Endothelial cell of umbilical vein (primary cell): ENCODE data around the gene LCE2C. TPM values are rescaled to one million over a fixed set of nuclear protein-coding genes. Genes with fewer than 3 reads are reported as not detected.
"Not testable (repeated sequence)": the region's sequence is repeated elsewhere in the genome, so short reads cannot be mapped to it uniquely, and the experiment has no call there.

Source experiments
- BruUV-seq: library from RNA; stranded (reverse); fragments of 400-500 nt; replicated peaks from 2 replicates; lab custom pipeline; 2021; lab: Mats Ljungman, UMichigan
- CTCF ChIA-PET: fragments of 300-600, 350-600 bp; sonication (Branson Sonifier 250); formaldehyde crosslinking; loops from one replicate; lab custom pipeline; 2021; ENCODE audit warnings: antibody characterized with exemption, inconsistent platforms; lab: Charles Lee
- POLR2A ChIA-PET: fragments of 300-600, 350-600 bp; sonication (Branson Sonifier 250); formaldehyde crosslinking; loops from one replicate; lab custom pipeline; 2021; ENCODE audit warnings: antibody characterized with exemption, inconsistent platforms; lab: Charles Lee
- DNase-seq: peaks from one replicate; pipeline ENCODE4 v3.0.0-alpha.2; 2011; ENCODE audit warnings: low read depth, low spot score
- FAIRE-seq: peaks from 2 replicates; lab custom pipeline; 2011; peaks lifted over from hg19 to GRCh38; lab: Jason Lieb, UNC
- H2AFZ ChIP-seq: 2 replicates; pipeline ENCODE4 v1.6.0; 2012; ENCODE audit warnings: low read depth, low read length, control low read depth, inconsistent platforms
- H3K27ac ChIP-seq: 2 replicates; pipeline ENCODE4 v1.5.1; 2011; ENCODE audit warnings: low read depth, mild to moderate bottlenecking, control low read depth, low read length, moderate library complexity; ENCODE audit not compliant: insufficient read depth
- H3K27me3 ChIP-seq, 2 experiments: 2 replicates each; pipeline versions ENCODE4 v1.6.0 to v1.6.1; 2011; ENCODE audit warnings: low read length in 2 of 2, mixed read lengths in 1 of 2; ENCODE audit not compliant: control insufficient read depth in 2 of 2, insufficient read depth in 2 of 2
- H3K36me3 ChIP-seq, 2 experiments: 2 replicates in 1 of 2; 3 replicates in 1 of 2; pipeline ENCODE4 v1.5.1; 2011; ENCODE audit warnings: low read length in 2 of 2, mild to moderate bottlenecking in 1 of 2, moderate library complexity in 1 of 2; ENCODE audit not compliant: control insufficient read depth in 2 of 2, insufficient read depth in 2 of 2; ENCODE audit errors: extremely low read depth in 1 of 2
- H3K4me1 ChIP-seq: 3 replicates; pipeline ENCODE4 v1.5.1; 2011; ENCODE audit warnings: mild to moderate bottlenecking, low read length; ENCODE audit not compliant: control insufficient read depth, insufficient read depth; ENCODE audit errors: extremely low read depth
- H3K4me2 ChIP-seq: 2 replicates; pipeline ENCODE4 v1.6.1; 2011; ENCODE audit warnings: low read length, control low read depth, mixed read lengths; ENCODE audit not compliant: insufficient read depth
- H3K4me3 ChIP-seq, 3 experiments: fragments of 200-600 bp in 1 of 3; sonication (generic), shearing (Covaris generic) in 1 of 3; replicated peaks in 1 of 3; 2 replicates each; pipeline ENCODE4 v1.5.1; 2011 to 2016; ENCODE audit warnings: control low read depth in 3 of 3, low read length in 3 of 3, mild to moderate bottlenecking in 2 of 3, inconsistent platforms in 1 of 3, low read depth in 1 of 3, moderate library complexity in 1 of 3; ENCODE audit not compliant: insufficient read depth in 1 of 3
- H3K79me2 ChIP-seq: 2 replicates; pipeline ENCODE4 v1.6.0; 2012; ENCODE audit warnings: low read length, inconsistent platforms; ENCODE audit not compliant: control insufficient read depth, insufficient read depth
- H3K9ac ChIP-seq: replicated peaks from 2 replicates; pipeline ENCODE3; 2011; ENCODE audit warnings: low read length, control low read depth; ENCODE audit not compliant: insufficient read depth; ENCODE audit errors: extremely low read depth
- H3K9me1 ChIP-seq: replicated peaks from 3 replicates; pipeline ENCODE4 v1.6.0; 2011; ENCODE audit warnings: mild to moderate bottlenecking, low read length; ENCODE audit not compliant: control insufficient read depth, insufficient read depth; ENCODE audit errors: extremely low read depth
- H3K9me3 ChIP-seq: replicated peaks from 2 replicates; pipeline ENCODE4 v1.5.1; 2012; ENCODE audit warnings: low read length, inconsistent platforms; ENCODE audit not compliant: control insufficient read depth, insufficient read depth
- H4K20me1 ChIP-seq: replicated peaks from 2 replicates; pipeline ENCODE3; 2011; ENCODE audit warnings: mild to moderate bottlenecking, low read length; ENCODE audit not compliant: control insufficient read depth, insufficient read depth; ENCODE audit errors: extremely low read depth
- CTCF ChIP-seq, 2 donors: IDR thresholded peaks; 1 replicate in 1 of 2; 2 replicates in 1 of 2; pipeline ENCODE4 v1.5.1; 2011; ENCODE audit warnings: low read length in 2 of 2, mild to moderate bottlenecking in 2 of 2, moderate library complexity in 2 of 2, control low read depth in 1 of 2, inconsistent platforms in 1 of 2, low read depth in 1 of 2; ENCODE audit not compliant: insufficient read depth in 1 of 2; ENCODE audit errors: extremely low read depth in 1 of 2
- EZH2 ChIP-seq: IDR thresholded peaks from 2 replicates; pipeline ENCODE4 v1.6.1; 2012; ENCODE audit warnings: borderline replicate concordance, low read depth, mild to moderate bottlenecking, moderate library complexity, low read length, inconsistent platforms; ENCODE audit not compliant: severe bottlenecking
- FOS ChIP-seq: IDR thresholded peaks from 2 replicates; pipeline ENCODE4 v1.6.1; 2011; ENCODE audit warnings: mild to moderate bottlenecking, low read length, moderate library complexity, borderline replicate concordance; ENCODE audit not compliant: insufficient read depth
- GATA2 ChIP-seq: IDR thresholded peaks from 2 replicates; pipeline ENCODE4 v1.7.0; 2011; ENCODE audit warnings: low read depth, mild to moderate bottlenecking, moderate library complexity, mixed read lengths, low read length; ENCODE audit not compliant: insufficient read length, insufficient read depth
- JUN ChIP-seq: IDR thresholded peaks from 2 replicates; pipeline ENCODE4 v1.6.1; 2011; ENCODE audit warnings: borderline replicate concordance, low read depth; ENCODE audit not compliant: insufficient read length, insufficient read depth
- MYC ChIP-seq: IDR thresholded peaks from one replicate; pipeline ENCODE4 v1.6.1; 2011; ENCODE audit warnings: mild to moderate bottlenecking, low read depth, low read length
- dilution Hi-C: fragments of 300-500 bp; cut with MboI; formaldehyde crosslinking; loops from one replicate; pipeline ENCODE4 v1.15.0; 2019; ENCODE audit warnings: low sequenced_read_pairs; ENCODE audit not compliant: extremely low pct_ligation_motif_present
- intact Hi-C: fragments of 100-400 bp; cut with micrococcal nuclease; formaldehyde crosslinking; loops from one replicate; pipeline ENCODE4 v1.10.0; 2022
- polyA plus RNA-seq, 4 experiments: library from polyadenylated mRNA; depleted of rRNA in 3 of 4; stranded (reverse) in 3 of 4; unstranded in 1 of 4; fragments of >200 nt; gene quantifications; 2 replicates each; pipeline versions ENCODE4 v1.2.1 to v1.2.3, GENCODE V29; 2011 to 2012; ENCODE audit warnings: missing spikeins in 1 of 4
- total RNA-seq: library from RNA; stranded (reverse); gene quantifications from 2 replicates; pipeline ENCODE4 v1.2.3, GENCODE V29; 2021

Gene LCE2C
- total and polyA plus RNA-seq, 2 donors (not counting 3 experiments of a cell fraction or from before 2014, with no cell fraction given), result not detected

GRCh38 chr1:152663098-152663497 is 12.0 kb upstream of the LCE2C start, which contains the start of gene LCE2D:
LCE2D (plus strand) TSS chr1:152663380; CDS start chr1:152664106, 726 bp downstream.
- FAIRE-seq, result no peak
- dilution Hi-C loops, result no loop called here
- no peak within 1 kb of the TSS for H3K4me3 ChIP-seq
- no peaks in the 10 kb centered on the region for H3K79me2 ChIP-seq
- H3K4me2 ChIP-seq, result no peak within 1 kb of the TSS
- intact Hi-C loops, result no loop called here
- POLR2A ChIA-PET, result no interaction called here
- H3K9me3 ChIP-seq, result no peaks in the 10 kb centered on the region
- no peak within 1 kb of the TSS for H3K9ac ChIP-seq
- no peaks in the 10 kb centered on the region for H3K9me1 ChIP-seq
- no peaks in the 10 kb centered on the region for H4K20me1 ChIP-seq
- CTCF ChIA-PET, result interaction anchor here (1.0 to 3.0 kb wide), 3 partner anchors 10 to 13 kb away, joined by 3 to 9 read pairs (median 3); no protein-coding TSS in a partner anchor
- no peaks in the 10 kb centered on the region for H3K36me3 ChIP-seq
- no TSS peak for BruUV-seq
- H3K27ac ChIP-seq, result no peak within 1 kb of the TSS
- TF ChIP-seq CTCF (IDR thresholded peaks at IDR 0.05; ENCODE audit: extremely low read depth in 1 of 2, insufficient read depth in 1 of 2, low read depth in 1 of 2, low read length in 2 of 2) (no peak), EZH2 (no peak), FOS (no peak), GATA2 (no peak), JUN (no peak), MYC (no peak)
- no peak within 1 kb of the TSS for H2AFZ ChIP-seq
- no peaks in the 10 kb centered on the region for H3K4me1 ChIP-seq
- no peaks in the 10 kb centered on the region for H3K27me3 ChIP-seq
- DNase-seq, result no peak

GRCh38 chr1:152666171-152666570 is 8.9 kb upstream of the LCE2C start:
- H3K79me2 ChIP-seq, H3K36me3 ChIP-seq, H2AFZ ChIP-seq, H3K4me2 ChIP-seq, BruUV-seq, H3K4me1 ChIP-seq, H3K27ac ChIP-seq, H3K9ac ChIP-seq, FAIRE-seq, intact Hi-C loops, H3K9me1 ChIP-seq, CTCF ChIA-PET, H3K27me3 ChIP-seq, H4K20me1 ChIP-seq, POLR2A ChIA-PET, H3K4me3 ChIP-seq, dilution Hi-C loops, DNase-seq, H3K9me3 ChIP-seq: not testable (repeated sequence)
